ACC112 (cell line): ENCODE results near the gene ANKS1B.

Experiments
- H2AFZ ChIP-seq: fragments of 200-600 bp; sonication (generic); one replicate; pipeline ENCODE4 v1.6.0; 2017; ENCODE audit warnings: antibody characterized with exemption, low read length; ENCODE audit not compliant: unreplicated experiment
- H3K27ac ChIP-seq: fragments of 200-600 bp; sonication (generic); 2 replicates; pipeline ENCODE4 v1.5.1; 2014; ENCODE audit warnings: low read depth, mild to moderate bottlenecking, antibody characterized with exemption, low read length, moderate library complexity
- H3K27me3 ChIP-seq: fragments of 200-600 bp; sonication (generic); 2 replicates; pipeline ENCODE4 v1.6.1; 2014; ENCODE audit warnings: mild to moderate bottlenecking, antibody characterized with exemption, low read length, moderate library complexity, mixed read lengths; ENCODE audit not compliant: insufficient read depth
- H3K36me3 ChIP-seq: fragments of 200-600 bp; sonication (generic); 2 replicates; pipeline ENCODE4 v1.6.1; 2016; ENCODE audit warnings: mild to moderate bottlenecking, antibody characterized with exemption, low read length, moderate library complexity, mixed read lengths; ENCODE audit not compliant: insufficient read depth
- H3K4me1 ChIP-seq: fragments of 200-600 bp; sonication (generic); one replicate; pipeline ENCODE4 v1.6.1; 2016; ENCODE audit warnings: low read length, mixed read lengths; ENCODE audit not compliant: insufficient read depth, unreplicated experiment, control insufficient read depth
- H3K4me3 ChIP-seq: fragments of 200-600 bp; sonication (generic); 2 replicates; pipeline ENCODE4 v1.5.1; 2014; ENCODE audit warnings: mild to moderate bottlenecking, low read depth, low read length
- H3K79me2 ChIP-seq: fragments of 200-600 bp; sonication (generic); one replicate; pipeline ENCODE4 v1.6.0; 2016; ENCODE audit warnings: low read length; ENCODE audit not compliant: control insufficient read depth, unreplicated experiment, insufficient read depth

ANKS1B gene

DNA sequence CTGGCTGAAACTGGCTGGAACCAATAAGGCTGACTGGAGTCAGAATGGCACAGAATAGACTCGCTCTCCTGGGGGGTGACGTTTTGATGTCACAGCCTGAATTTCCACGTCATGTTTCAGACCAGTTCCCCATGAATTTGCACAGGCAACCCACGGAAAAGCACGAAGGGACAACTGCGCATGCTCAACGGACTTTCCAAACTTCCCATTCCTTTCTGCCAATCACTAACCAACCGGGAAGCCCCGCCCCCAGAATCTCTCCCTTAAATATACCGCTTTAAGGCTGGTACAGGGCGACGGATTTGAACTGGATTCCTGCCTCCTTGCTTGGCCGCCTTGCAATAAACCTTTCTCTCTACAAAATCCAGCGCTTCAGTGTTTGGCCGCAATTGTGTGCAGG is 904.9 kb downstream of the ANKS1B start:
- Histone ChIP-seq H3K4me3 (no peak overlapping the region), H3K36me3 (no peaks in the 10 kb centered on the region)

DNA sequence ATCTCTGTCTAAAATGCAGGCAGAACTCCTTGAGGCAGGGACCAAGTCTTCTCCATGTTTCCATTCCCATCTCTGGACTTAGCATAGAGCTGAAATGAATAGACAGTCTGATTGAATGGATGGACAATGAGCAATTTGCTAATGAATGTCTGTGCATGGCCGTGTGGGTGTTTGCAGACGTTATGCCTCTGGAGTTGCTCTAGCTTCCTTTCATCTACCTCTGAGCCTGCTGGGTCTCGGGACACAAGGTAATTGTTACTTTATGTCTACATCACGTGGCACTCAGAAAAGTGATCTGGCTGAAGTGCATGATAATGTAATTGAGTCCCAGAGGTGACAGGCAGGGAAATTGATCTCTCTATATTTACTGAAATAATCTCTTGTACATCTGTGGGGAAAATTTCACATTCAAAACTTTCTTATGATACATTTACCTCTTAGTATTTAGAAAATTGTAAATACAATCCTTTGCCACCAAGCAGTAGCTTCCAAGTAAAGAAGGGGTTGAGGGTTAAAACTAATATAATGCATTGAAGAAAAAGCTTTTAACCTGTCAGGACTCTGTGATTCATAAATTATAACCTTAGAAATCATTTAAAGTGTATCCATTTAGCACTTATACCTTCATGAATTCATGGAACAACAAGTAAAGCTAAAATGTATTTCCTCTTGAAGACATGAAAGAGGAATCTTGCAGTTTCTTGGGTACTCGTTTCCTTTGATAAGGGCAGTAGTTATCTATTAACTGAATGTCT is 915.6 kb downstream of the ANKS1B start:
- Histone ChIP-seq H2AFZ (no peak overlapping the region), H3K4me3 (no peak overlapping the region), H3K36me3 (no peaks in the 10 kb centered on the region), H3K4me1 (no peaks in the 10 kb centered on the region), H3K27me3 (no peaks in the 10 kb centered on the region), H3K27ac (no peak overlapping the region), H3K79me2 (no peaks in the 10 kb centered on the region)

More for the DNA sequence above, 904.9 kb downstream of the ANKS1B start:
- H2AFZ ChIP-seq, result no peak overlapping the region
- no peaks in the 10 kb centered on the region for H3K4me1 ChIP-seq
- H3K27me3 ChIP-seq, result no peaks in the 10 kb centered on the region
- H3K79me2 ChIP-seq, result no peaks in the 10 kb centered on the region
- no peak overlapping the region for H3K27ac ChIP-seq

DNA sequence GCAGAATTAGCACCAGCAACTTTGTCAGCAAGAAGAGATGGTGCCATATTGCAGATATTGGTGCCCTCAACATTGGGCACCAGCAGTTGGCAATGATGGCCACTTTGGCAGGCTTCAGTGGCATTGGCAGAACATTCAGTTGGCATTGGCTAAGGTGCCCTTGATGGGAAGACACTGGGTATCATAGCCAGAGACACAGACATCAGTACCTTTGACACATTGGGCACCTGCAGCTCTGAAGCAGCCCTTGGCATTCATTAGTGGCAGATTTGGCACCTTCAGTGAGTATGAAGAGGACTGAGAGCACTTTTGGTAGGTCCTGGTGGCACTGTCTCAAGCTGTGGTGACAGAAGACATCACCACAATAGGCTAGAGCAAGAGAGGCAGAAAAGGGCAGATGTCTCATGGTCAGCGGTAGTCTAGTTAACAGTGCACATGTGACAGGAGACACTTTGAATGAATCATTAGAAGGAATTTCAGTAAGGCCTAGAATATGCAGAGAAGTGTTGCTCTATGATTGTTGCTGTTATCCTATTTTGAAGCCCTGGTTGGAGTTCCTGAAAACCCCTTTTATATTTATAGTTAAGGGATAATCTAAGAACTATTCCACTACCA is 917.5 kb downstream of the ANKS1B start:
- no peaks in the 10 kb centered on the region for H3K4me1 ChIP-seq
- no peak overlapping the region for H2AFZ ChIP-seq
- H3K27ac ChIP-seq, result no peak overlapping the region
- H3K4me3 ChIP-seq, result no peak overlapping the region
- no peaks in the 10 kb centered on the region for H3K79me2 ChIP-seq
- H3K36me3 ChIP-seq, result no peaks in the 10 kb centered on the region
- no peaks in the 10 kb centered on the region for H3K27me3 ChIP-seq

DNA sequence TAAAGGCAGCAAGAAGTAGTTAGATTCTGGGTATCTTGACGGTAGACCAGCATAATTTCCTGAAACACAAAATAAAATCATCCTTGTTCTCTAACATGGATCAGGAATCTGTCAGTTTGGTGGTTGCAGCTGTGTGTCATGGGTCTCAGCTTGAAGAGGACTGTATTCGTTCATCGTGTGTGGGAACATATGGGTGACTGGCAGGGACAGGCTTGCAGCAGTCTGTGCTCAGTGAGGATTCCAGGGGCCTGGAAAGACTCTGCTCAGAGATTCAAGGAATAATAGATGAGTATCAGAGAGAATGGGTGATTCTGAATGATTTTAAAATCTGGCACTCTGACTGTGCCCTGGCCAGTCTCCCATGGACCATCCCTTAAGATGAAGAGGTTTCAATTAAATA is 918.0 kb downstream of the ANKS1B start:
- Histone ChIP-seq H2AFZ (no peak overlapping the region), H3K4me3 (no peak overlapping the region), H3K79me2 (no peaks in the 10 kb centered on the region), H3K27ac (no peak overlapping the region), H3K4me1 (no peaks in the 10 kb centered on the region), H3K27me3 (no peaks in the 10 kb centered on the region), H3K36me3 (no peaks in the 10 kb centered on the region)

DNA sequence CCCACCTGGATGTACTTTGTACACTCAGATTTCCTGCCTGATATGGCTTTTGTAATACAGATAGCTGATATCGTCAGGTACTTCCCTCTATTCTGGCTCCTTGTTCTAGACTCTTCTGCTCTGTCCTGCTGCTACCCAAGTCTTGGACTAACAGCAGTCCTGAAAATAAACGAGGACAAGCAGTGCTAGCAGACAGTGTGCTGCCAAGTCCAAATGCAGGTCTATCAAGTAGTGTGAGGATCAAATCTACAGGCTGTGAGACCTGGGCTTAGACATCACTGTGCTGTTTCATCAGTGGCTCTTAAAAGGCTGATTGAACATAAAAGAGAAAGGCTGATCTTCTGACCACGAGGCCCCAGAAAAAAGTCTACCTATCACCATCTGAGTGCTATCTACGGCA is 921.6 kb downstream of the ANKS1B start:
- Histone ChIP-seq H2AFZ (no peak overlapping the region), H3K4me1 (no peaks in the 10 kb centered on the region), H3K27ac (no peak overlapping the region), H3K79me2 (no peaks in the 10 kb centered on the region), H3K4me3 (no peak overlapping the region), H3K36me3 (no peaks in the 10 kb centered on the region), H3K27me3 (no peaks in the 10 kb centered on the region)

DNA sequence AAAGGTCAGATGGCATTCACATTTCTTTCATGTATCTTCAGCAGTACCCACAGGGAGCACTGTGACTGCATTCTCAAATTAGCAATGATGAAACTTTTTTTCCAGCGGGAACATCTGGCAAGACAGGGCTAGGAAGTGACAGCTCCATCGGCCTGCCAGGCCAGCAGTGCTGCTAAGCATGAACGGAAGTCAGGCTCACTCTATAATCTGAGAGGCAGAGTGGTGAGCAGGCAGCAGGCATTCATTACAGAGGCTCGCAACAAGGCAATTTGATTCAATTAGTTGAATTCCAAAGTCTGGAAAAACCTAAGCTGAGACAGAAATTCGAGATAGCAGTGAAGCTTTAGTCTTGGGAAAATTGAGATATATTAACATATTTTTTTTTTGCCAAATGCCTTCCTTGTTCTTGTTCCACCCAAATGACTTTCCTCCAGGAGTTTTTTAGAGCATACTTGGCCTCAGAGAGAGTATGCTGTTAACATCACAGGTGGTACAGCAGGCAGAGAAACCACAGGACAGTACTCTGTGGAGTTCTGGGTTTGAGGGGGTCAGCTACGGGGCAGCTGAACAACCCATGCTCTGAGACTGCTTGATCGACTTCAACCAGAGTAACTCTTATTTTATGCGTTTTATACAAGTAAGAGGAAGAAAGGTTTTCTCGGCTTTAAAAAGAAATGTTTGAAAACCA is 924.8 kb downstream of the ANKS1B start:
- H3K27me3 ChIP-seq, result no peaks in the 10 kb centered on the region
- H3K27ac ChIP-seq, result no peak overlapping the region
- H2AFZ ChIP-seq, result no peak overlapping the region
- H3K4me3 ChIP-seq, result no peak overlapping the region
- H3K4me1 ChIP-seq, result no peaks in the 10 kb centered on the region
- no peaks in the 10 kb centered on the region for H3K79me2 ChIP-seq
- no peaks in the 10 kb centered on the region for H3K36me3 ChIP-seq

DNA sequence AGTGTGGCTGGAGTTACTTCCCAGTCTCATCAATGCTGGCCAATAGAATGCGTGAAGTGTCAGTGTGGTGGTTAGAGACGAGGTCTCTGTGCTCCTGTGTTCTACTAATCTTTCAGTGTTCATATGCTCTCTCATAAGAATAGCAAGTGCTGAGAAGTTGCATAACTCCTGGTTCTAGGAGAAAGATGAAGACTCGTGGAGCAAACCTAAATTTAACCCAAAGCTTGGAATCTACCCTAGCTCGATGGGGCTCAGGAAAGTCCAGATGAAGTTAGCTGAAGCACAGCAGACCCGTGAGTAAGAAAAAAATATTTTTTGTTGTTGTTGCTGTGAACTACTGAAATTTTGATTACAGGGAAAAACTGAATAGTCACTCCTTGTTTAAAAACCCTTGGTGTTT is 927.1 kb downstream of the ANKS1B start:
- Histone ChIP-seq H3K4me3 (no peak overlapping the region), H3K79me2 (no peaks in the 10 kb centered on the region), H3K27ac (no peak overlapping the region), H3K36me3 (no peaks in the 10 kb centered on the region), H3K27me3 (no peaks in the 10 kb centered on the region), H2AFZ (no peak overlapping the region), H3K4me1 (no peaks in the 10 kb centered on the region)

DNA sequence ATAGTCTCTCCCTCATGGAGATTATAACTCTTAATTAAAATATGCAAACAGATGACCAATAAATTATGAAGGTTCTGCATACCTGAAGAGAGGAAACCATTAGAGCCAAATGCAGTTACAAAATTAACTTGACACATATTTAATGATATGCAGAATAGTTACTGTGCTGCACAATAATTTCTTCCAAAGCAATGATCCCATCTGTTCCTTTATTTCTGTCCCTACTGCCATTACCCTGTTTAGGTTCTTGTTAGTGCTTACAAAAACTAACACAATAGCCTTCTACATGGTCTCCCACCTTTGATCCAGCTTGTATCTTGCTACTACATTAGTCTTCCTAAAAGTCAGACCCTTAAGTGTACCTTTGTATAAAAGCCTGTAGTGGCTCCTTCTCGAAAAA is 928.5 kb downstream of the ANKS1B start:
- Histone ChIP-seq H3K27ac (no peak overlapping the region), H3K79me2 (no peaks in the 10 kb centered on the region), H3K4me1 (no peaks in the 10 kb centered on the region), H3K4me3 (no peak overlapping the region), H2AFZ (no peak overlapping the region), H3K27me3 (no peaks in the 10 kb centered on the region), H3K36me3 (no peaks in the 10 kb centered on the region)

DNA sequence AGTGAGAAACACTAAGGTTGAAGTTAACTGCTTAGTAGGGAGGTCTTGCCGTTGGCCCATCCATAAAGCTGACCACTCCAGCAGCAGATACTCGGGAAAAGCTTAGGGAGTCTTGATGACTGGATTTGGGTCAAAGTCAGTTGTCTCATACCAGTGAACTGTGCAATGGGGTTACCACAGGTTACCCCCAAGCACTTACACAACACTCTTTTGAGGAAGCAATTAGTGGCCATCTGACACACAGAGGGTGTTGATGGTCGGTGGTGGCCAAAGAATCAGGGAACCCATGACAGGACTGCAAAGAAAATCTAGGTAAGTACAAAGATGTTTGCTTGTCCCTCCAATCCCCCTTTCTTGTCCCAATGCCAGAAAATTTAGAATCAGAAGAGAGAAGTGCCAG is 929.4 kb downstream of the ANKS1B start:
- Histone ChIP-seq H2AFZ (no peak overlapping the region), H3K36me3 (no peaks in the 10 kb centered on the region), H3K79me2 (no peaks in the 10 kb centered on the region), H3K27me3 (no peaks in the 10 kb centered on the region), H3K27ac (no peak overlapping the region), H3K4me1 (no peaks in the 10 kb centered on the region), H3K4me3 (no peak overlapping the region)

DNA sequence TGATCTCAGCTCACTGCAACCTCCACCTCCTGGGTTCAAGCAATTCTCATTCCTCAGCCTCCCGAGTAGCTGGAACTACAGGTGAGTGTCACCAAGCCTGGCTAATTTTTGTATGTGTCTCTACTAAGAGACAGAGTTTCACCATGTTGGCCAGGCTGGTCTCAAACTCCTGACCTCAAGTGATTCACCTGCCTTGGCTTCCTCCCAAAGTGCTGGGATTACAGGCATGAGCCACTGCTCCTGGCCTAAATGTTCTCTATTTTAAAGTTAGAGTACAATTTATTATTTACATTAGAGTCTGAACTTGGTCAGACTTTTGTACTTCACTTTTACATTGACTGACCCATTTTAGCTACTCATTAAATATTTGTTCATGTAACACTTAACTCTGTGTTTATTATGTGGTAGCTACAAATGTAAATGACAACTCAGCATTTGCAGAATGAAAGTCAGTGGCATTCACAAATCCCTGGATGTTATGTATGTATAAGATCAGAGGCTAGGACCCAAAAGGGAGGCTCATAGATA is 930.1 kb downstream of the ANKS1B start:
- Histone ChIP-seq H3K4me3 (no peak overlapping the region), H3K27ac (no peak overlapping the region), H3K27me3 (no peaks in the 10 kb centered on the region), H3K4me1 (no peaks in the 10 kb centered on the region), H3K36me3 (no peaks in the 10 kb centered on the region), H2AFZ (no peak overlapping the region), H3K79me2 (no peaks in the 10 kb centered on the region)
